GM11168 (cell line): ENCODE results near the gene EIF2D.

Experiments
- in situ Hi-C: fragments of 300-500 bp; cut with MboI; formaldehyde crosslinking; loops from one replicate; pipeline ENCODE4 v1.12.0; 2022; ENCODE audit warnings: low sequenced_read_pairs; ENCODE audit not compliant: unreplicated experiment

EIF2D gene

DNA sequence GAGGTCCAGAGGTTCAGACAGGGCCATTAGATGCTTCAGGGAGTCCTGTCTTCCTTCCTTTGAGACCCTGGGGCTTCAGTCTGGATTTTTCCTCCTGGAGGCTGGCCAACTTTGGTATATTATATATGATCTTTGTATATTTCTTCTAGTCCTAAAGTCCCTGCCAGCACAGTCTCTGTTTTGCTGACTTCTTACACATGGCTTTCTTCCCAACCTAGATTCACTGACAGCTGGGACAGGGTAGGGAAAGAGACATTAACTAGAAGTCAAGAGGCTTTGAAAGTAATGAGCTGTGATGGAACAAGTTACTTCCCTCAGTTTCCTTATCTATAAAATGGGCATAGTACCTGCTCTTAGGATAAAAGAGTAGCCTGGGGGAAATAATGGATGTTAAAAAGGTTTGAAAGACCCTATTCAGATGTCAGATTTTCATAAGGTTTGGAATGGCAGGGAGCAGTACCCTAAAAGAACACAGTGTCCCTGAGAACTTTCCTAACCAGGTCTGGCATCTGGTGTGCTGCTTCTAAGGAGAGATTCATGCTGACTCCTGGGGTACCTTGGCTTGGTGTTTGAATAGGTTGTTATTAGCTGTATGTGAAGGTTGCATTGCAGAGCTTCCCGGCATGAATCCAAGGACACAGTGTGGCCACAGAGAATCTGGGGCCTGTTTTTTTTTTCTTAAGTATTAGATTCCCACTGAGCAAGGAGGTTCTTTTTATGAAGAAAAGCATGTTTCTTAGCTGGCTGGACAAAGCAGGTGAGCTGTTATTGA lies 57.4 kb downstream of the EIF2D start:
- in situ Hi-C loops, result no loop called here

DNA sequence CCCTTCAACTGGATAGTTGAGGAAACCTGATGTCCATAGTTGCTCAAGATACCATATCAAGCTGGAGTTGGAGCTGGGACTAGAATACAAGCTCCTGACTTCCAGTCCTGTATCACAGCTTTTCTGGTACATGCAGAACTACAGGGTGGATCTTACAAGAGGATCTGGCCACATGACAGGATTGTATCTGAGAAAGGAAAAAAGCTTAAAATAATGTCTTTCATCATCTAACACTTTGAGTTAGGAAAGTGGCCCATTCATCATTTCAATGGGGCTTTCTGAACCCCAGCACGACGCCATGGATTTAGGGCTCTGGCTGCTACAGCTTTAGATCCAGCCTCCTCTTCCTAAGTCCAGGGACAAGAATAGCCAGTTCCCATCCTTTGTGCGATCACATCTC lies 58.1 kb downstream of the EIF2D start:
- in situ Hi-C loops, result no loop called here

DNA sequence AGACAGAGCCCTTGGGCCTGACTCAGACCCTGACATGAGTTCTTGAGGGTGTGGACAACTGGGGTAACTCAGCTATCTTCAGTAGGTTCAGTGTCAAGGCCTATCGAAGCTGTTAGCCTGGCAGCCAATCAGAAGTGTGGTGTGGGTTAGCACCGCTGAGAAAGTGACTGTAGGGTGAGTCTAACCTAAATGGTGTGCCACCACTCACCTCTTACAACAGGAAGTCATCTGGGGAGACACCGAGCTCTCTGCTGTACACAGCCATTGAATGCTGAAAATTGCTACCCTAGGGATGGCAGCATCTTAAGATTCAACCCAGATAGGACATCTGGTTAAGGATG lies 60.3 kb downstream of the EIF2D start:
- in situ Hi-C loops, result no loop called here

DNA sequence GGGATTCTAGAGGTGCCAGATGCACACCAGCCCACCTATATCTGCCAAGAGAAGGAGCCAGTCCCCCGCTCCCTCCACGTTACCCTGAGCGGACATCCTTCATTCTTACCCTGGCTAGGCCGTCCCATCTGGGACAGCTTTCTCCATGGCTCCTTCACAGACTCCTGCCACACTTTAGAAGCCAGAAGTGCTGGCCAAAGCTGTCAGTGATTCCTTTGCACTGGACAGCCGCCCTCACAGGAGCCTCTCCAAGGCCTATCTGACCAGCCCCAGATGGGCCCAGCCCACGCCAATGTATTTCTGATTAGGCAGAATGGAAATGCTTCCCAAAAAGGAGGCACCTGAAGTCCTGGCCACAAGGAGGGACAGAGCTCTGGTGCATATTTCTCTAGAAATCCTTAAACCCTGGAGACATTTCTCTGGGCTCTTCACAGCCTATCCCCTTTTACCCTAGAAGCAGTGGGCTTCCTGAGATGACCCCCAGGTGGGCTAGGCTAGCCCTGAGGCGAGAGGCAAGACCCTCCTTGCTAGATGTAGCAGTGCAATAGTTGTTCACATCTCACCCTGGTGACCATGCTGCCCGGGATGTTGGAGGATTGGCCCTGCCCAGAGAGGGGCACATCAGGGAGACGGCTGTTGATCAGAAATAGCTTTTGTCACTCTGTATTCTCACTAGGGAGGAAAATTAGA lies 60.8 kb downstream of the EIF2D start:
- in situ Hi-C loops, result no loop called here

DNA sequence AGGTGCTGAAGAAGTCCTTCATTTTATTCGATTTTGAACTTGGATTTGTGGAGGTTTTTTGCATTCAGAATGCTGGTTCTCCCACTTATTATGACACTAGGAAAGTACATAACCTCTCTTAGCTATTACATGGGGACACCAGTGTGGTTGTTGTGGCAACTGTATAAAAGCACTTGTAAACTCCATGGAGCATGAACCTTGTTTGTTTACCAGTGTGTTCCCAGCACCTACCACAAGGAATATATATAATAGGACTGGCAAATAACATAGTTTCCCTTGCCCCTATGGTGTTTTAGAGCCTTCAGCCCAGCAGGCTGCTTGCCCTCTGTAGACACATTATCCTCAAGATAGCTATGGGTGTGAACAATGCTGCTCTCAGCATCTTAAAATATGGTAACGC lies 61.8 kb downstream of the EIF2D start:
- in situ Hi-C loops, result no loop called here

DNA sequence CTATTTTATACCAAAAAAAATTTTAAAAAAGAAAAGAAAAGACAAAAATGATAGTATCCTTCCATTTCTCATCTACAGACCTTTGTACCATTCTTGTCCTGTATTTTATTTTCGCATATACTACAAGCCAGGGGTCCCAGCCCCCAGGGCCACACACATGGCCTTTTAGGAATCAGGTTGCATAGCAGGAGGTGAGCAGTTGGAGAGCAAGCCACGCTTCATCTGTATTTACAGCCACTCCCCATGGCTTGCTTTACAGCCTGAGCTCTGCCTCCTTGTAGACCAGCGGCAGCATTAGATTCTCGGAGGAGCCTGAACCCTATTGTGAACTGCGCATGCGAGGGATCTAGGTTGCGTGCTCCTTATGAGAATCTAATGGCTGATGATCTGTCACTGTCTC lies 65.2 kb downstream of the EIF2D start:
- in situ Hi-C loops, result no loop called here

DNA sequence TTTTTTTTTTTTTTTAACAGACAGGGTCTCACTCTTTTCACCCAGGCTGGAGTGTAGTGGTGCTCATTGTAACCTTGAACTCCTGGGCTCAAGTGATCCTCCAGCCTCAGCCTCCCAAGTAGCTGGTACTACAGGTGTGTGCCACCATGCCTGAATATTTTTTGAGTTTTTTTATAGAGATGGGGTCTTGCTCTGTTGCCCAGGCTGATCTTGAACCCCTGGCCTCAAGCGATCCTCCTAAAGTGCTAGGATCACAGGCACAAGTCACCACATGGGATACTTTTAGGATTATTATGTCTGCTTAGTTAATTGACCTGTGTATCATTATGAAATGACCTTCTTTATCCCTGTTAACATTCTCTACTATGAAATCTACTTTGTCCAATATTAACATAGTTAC lies 66.9 kb downstream of the EIF2D start:
- in situ Hi-C loops, result no loop called here

DNA sequence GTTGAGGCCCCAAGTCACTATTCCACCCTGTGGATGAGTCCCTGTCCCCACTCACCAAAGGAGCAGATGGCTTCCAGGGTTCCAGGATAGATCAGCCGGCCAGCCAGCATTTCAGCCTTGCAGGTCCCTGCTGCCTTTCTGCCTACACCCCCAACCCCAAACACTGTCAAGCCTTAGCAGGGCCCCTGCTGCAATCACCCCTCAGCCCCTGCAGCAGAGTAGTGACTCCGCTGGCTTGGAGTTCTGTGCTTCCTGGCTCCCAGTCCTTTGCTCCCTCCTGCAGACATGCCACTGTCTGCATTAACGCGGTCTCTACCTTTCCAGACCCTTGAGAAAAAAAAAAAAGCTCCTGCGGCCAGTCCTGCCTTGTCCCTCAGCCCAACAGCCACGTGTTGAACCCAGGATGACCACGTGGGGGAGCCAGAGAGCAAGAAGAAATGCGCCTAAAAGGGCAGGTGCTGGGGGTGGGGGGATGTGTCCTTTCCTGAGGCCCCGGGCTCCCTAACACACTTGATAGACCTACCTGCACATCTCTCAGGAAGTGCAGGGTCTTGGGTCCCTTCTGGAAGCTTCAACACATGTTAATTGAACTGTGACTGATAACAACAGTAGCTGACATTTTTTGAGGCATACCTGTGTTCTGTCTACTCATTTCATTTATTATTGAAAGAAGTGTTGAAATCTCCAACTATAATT lies 67.6 kb downstream of the EIF2D start:
- in situ Hi-C loops, result no loop called here
